T-helper 1 cell treated with Interleukin-12 subunit alpha and Interleukin-12 subunit beta and Interleukin-4 antibody, amounts not matched to agents 30 μg/mL and 1 μg/mL, for 36 hours (primary cell): ENCODE measurements around the gene ISOC2.
"Not testable (repeated sequence)": the region's sequence is repeated elsewhere in the genome, so short reads cannot be mapped to it uniquely, and the experiment has no call there.

Experiments used
- H3K27ac Mint-ChIP-seq: one replicate; pipeline ENCODE4 v1.8.0; 2021; ENCODE audit warnings: mild to moderate bottlenecking, mixed read lengths
- H3K27me3 Mint-ChIP-seq: one replicate; pipeline ENCODE4 v1.8.0; 2021; ENCODE audit warnings: low read depth, mixed read lengths
- H3K36me3 Mint-ChIP-seq: one replicate; pipeline ENCODE4 v1.8.0; 2021; ENCODE audit warnings: low read depth, mixed read lengths
- H3K4me1 Mint-ChIP-seq: one replicate; pipeline ENCODE4 v1.8.0; 2021; ENCODE audit warnings: low read depth, mixed read lengths
- H3K4me3 Mint-ChIP-seq: one replicate; pipeline ENCODE4 v1.8.0; 2021; ENCODE audit warnings: mild to moderate bottlenecking, moderate library complexity, mixed read lengths
- H3K9me3 Mint-ChIP-seq: one replicate; pipeline ENCODE4 v1.8.0; 2021; ENCODE audit warnings: mixed read lengths

ISOC2 gene

GRCh38 chr19:55460670-55461258 is 678 bp downstream of the ISOC2 start:
- peak overlapping the region; percentile 36 for H3K27ac Mint-ChIP-seq
- no peaks in the 10 kb centered on the region for H3K36me3 Mint-ChIP-seq
- peak overlapping the region; percentile 86 for H3K4me3 Mint-ChIP-seq
- H3K9me3 Mint-ChIP-seq: no peaks in the 10 kb centered on the region
- peaks cover 4% of the 10 kb centered on the region for H3K27me3 Mint-ChIP-seq
- H3K4me1 Mint-ChIP-seq: peaks cover 11% of the 10 kb centered on the region

- Mint-ChIP-seq H3K4me1 (peaks cover 11% of the 10 kb centered on the region), H3K27me3 (peaks cover 4% of the 10 kb centered on the region), H3K36me3 (no peaks in the 10 kb centered on the region), H3K27ac (no peak overlapping the region), H3K9me3 (no peaks in the 10 kb centered on the region), H3K4me3 (peak overlapping the region; percentile 86)
Measured at GRCh38 chr19:55459950-55460657, 1.3 kb downstream of the ISOC2 start.

- Mint-ChIP-seq H3K27ac (no peak overlapping the region), H3K9me3 (no peaks in the 10 kb centered on the region), H3K4me3 (no peak overlapping the region), H3K27me3 (peaks cover 7% of the 10 kb centered on the region), H3K36me3 (no peaks in the 10 kb centered on the region), H3K4me1 (peaks cover 11% of the 10 kb centered on the region)
Measured at GRCh38 chr19:55459551-55459949, 1.9 kb downstream of the ISOC2 start.

GRCh38 chr19:55457683-55458457 is 3.6 kb downstream of the ISOC2 start:
- peaks cover 3% of the 10 kb centered on the region for H3K36me3 Mint-ChIP-seq
- H3K4me3 Mint-ChIP-seq: no peak overlapping the region
- H3K27ac Mint-ChIP-seq: no peak overlapping the region
- peaks cover 13% of the 10 kb centered on the region for H3K4me1 Mint-ChIP-seq
- H3K27me3 Mint-ChIP-seq: peaks cover 21% of the 10 kb centered on the region
- no peaks in the 10 kb centered on the region for H3K9me3 Mint-ChIP-seq

GRCh38 chr19:55456347-55456746 is 5.1 kb downstream of the ISOC2 start:
- H3K9me3 Mint-ChIP-seq: no peaks in the 10 kb centered on the region
- peaks cover 8% of the 10 kb centered on the region for H3K4me1 Mint-ChIP-seq
- peaks cover 27% of the 10 kb centered on the region for H3K27me3 Mint-ChIP-seq
- no peak overlapping the region for H3K4me3 Mint-ChIP-seq
- H3K36me3 Mint-ChIP-seq: peaks cover 3% of the 10 kb centered on the region
- H3K27ac Mint-ChIP-seq: no peak overlapping the region

DNA sequence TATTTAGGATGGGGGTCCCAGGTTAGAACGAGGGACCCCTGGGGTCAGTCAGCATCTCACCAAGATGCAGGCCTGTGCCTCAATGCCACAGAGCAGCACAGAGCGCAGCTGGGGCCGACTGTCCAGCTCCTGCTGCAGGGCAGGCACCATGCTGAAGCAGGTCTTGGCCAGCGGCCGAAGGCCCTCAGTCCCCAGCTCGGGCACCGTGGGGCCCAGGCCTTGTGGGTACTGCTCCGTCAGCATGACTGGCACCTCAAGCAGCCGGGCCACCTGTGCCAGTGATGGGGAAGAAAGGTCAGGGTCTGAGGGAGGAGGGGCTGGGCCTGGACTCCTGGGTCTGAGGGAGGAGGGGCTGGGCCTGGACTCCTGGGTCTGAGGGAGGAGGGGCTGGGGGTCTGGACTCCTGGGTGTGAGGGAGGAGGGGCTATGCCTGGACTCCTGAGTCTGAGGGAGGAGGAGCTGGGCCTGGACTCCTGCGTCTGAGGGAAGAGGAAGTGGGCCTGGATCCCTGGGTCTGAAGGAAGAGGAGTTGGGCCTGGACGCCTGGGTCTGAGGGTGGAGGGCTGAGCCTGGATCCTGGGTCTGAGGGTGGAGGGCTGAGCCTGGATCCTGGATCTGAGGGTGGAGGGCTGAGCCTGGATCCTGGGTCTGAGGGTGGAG is 5.7 kb downstream of the ISOC2 start:
- Mint-ChIP-seq H3K4me3 (no peak overlapping the region), H3K9me3 (no peaks in the 10 kb centered on the region), H3K4me1 (peaks cover 5% of the 10 kb centered on the region), H3K27me3 (peaks cover 31% of the 10 kb centered on the region), H3K27ac (no peak overlapping the region), H3K36me3 (peaks cover 3% of the 10 kb centered on the region)

DNA sequence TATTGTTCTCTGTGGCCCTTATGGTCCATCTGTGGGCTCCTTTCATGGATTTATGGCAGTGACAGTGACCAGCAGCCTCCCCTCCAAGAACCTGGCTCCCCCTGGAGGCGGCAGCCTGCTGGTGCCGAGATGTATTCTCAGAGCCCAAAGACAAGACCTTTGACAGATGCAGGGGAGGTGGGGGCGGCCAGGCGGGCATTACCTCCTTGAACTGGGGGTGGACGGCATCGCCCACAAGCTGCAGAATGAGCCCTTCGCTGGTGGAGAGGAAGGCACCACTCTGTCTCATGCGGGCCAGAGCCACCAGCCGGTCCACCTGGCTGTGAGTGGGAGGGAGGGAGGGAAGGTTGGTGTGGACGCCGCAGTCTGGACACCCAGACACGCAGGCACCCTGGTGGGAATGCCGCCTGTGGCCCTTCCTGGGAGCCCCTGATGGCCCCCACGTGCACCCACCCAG is 6.6 kb downstream of the ISOC2 start:
- Mint-ChIP-seq H3K36me3 (peaks cover 3% of the 10 kb centered on the region), H3K27me3 (peaks cover 36% of the 10 kb centered on the region), H3K4me1 (peaks cover 4% of the 10 kb centered on the region), H3K4me3 (no peak overlapping the region), H3K9me3 (no peaks in the 10 kb centered on the region), H3K27ac (no peak overlapping the region)

GRCh38 chr19:55453511-55454260 is 7.8 kb downstream of the ISOC2 start:
- peaks cover 3% of the 10 kb centered on the region for H3K36me3 Mint-ChIP-seq
- no peak overlapping the region for H3K4me3 Mint-ChIP-seq
- H3K4me1 Mint-ChIP-seq: peaks cover 4% of the 10 kb centered on the region
- H3K27me3 Mint-ChIP-seq: peaks cover 36% of the 10 kb centered on the region
- peak overlapping the region; percentile 10 for H3K27ac Mint-ChIP-seq
- H3K9me3 Mint-ChIP-seq: no peaks in the 10 kb centered on the region

DNA sequence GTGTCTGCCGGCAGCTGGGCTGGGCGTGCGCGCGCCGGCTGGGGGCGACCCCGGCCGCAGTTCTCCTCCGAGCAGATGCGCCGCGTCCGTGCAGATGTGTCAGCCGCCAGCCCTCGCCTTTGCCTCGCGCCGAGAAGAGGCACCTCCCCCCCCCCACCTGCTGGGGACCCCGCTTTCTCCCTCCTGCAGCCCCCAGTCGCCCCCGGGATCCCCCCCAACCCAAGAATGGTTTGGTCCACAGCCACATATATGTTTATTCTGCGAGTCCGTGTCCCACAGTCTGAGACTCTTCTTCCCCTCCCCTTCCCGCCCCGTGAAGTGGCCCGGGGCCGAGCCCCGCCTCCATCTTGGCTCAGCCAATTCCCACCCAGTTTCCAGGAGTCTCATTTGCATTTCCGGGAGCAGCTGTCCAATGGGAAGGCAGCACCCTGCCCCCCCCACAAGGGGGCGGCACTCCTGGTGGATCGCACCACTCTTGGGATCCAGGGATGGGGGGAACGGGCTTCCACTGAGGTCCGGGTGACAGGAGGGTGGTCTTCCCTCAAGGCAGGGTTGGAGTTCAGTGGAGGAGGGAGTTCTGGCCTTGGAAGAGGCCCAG is 8.6 kb downstream of the ISOC2 start:
- no peak overlapping the region for H3K4me3 Mint-ChIP-seq
- H3K27me3 Mint-ChIP-seq: peaks cover 36% of the 10 kb centered on the region
- peaks cover 3% of the 10 kb centered on the region for H3K36me3 Mint-ChIP-seq
- no peak overlapping the region for H3K27ac Mint-ChIP-seq
- H3K9me3 Mint-ChIP-seq: no peaks in the 10 kb centered on the region
- peaks cover 4% of the 10 kb centered on the region for H3K4me1 Mint-ChIP-seq

DNA sequence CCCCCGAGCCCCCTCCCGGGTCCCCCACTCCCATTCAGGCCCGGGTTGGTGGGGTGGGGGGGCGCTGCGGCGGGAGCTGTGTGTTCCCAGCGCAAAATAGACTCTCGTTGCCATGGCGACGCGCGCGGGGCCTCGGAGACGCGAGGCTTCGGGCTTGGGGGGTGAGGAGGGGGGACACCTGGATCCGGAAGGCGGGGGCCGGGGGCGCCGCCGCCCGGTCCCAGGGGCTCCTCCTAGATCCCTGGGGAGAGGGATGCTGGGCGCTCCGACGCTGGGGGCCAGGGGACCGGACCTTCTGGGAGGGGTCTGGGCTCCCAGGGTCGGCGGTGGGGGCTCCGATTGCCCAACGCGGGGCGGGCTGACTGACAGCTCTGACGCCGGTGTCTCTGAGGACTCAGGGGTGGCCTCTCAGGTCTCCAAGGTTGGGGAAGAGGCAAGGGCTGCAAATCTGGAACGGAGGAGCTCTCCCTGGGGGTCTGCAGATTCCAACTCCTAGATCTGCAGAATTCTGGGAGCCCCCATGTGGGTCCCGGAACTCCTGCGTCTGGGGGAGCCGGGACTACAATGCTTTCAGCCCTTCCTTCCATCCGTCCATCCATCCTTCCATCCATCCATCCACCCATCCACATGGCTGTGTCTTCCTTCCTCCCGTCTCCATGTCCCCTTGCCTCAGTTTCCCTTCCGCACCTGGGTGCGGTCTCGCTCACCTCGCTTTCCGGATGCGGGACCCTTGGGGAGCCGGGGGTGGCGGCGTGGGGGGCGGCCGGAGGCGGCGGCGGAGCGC is 9.3 kb downstream of the ISOC2 start:
- H3K4me3 Mint-ChIP-seq: no peak overlapping the region
- H3K9me3 Mint-ChIP-seq: no peaks in the 10 kb centered on the region
- peaks cover 3% of the 10 kb centered on the region for H3K36me3 Mint-ChIP-seq
- peaks cover 36% of the 10 kb centered on the region for H3K27me3 Mint-ChIP-seq
- H3K27ac Mint-ChIP-seq: no peak overlapping the region
- peaks cover 4% of the 10 kb centered on the region for H3K4me1 Mint-ChIP-seq

GRCh38 chr19:55451163-55451964 is 10.1 kb downstream of the ISOC2 start:
- peaks cover 4% of the 10 kb centered on the region for H3K4me1 Mint-ChIP-seq
- peaks cover 3% of the 10 kb centered on the region for H3K36me3 Mint-ChIP-seq
- peak overlapping the region; percentile 15 for H3K4me3 Mint-ChIP-seq
- no peaks in the 10 kb centered on the region for H3K9me3 Mint-ChIP-seq
- no peak overlapping the region for H3K27ac Mint-ChIP-seq
- peaks cover 36% of the 10 kb centered on the region for H3K27me3 Mint-ChIP-seq

GRCh38 chr19:55449469-55449868 is 12.0 kb downstream of the ISOC2 start:
- H3K27ac Mint-ChIP-seq: no peak overlapping the region
- no peaks in the 10 kb centered on the region for H3K9me3 Mint-ChIP-seq
- peaks cover 4% of the 10 kb centered on the region for H3K4me1 Mint-ChIP-seq
- peaks cover 47% of the 10 kb centered on the region for H3K27me3 Mint-ChIP-seq
- no peak overlapping the region for H3K4me3 Mint-ChIP-seq
- peaks cover 3% of the 10 kb centered on the region for H3K36me3 Mint-ChIP-seq

GRCh38 chr19:55448175-55448490 is 13.3 kb downstream of the ISOC2 start:
- H3K4me3 Mint-ChIP-seq, H3K36me3 Mint-ChIP-seq, H3K4me1 Mint-ChIP-seq, H3K27ac Mint-ChIP-seq, H3K9me3 Mint-ChIP-seq: not testable (repeated sequence)
- H3K27me3 Mint-ChIP-seq: peaks cover 50% of the 10 kb centered on the region
